Measurements from ENCODE around the gene HTT.

HTT gene

DNA sequence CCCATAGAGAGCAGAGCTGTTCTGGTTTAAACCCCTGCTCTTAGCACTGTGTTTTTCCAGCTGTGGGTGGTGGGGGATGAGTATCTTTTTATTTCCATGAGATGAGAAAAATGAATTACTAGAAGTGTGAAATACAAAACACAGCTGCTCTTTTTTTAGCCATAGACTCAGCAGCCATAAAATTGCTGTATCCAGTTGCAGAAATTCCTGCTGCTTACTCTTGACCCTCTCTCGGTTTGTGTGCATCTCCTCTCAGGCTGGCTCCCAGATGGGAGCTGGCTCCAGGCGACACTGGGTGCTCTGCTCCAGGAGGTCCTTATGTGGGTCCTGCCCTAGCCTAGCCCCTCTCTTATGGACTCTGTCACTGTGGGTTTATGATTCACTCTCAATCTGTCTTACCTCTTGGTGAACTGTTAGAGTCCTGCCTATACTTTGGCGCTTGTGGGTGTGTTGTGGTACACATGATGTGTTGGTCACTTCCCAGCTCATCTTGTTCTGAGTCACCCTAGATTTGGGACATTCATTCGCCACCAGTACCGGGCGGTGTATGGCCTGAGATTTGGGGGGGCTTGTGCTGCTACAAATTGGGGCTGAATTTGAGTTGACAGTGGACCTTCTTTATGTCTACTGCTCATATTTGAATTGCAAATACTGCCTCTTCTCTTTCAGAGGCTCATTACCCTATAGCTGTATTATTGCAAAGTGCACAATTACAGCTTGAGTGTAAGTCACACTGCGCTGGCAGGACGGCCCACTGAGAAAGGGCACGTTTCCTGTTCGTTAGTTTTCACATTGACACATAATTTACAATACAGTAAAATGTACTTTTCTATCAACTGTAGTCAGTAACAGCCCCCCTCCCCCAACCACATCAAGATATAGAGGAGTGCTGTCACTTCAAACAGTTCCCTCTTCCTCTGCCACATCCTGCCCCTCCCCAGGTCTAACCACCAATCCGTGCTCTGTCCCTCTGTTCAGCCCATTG lies 127.5 kb downstream of the HTT start:
- no peak overlapping the region for H3K27ac ChIP-seq
- TF ChIP-seq, protein P1, sequence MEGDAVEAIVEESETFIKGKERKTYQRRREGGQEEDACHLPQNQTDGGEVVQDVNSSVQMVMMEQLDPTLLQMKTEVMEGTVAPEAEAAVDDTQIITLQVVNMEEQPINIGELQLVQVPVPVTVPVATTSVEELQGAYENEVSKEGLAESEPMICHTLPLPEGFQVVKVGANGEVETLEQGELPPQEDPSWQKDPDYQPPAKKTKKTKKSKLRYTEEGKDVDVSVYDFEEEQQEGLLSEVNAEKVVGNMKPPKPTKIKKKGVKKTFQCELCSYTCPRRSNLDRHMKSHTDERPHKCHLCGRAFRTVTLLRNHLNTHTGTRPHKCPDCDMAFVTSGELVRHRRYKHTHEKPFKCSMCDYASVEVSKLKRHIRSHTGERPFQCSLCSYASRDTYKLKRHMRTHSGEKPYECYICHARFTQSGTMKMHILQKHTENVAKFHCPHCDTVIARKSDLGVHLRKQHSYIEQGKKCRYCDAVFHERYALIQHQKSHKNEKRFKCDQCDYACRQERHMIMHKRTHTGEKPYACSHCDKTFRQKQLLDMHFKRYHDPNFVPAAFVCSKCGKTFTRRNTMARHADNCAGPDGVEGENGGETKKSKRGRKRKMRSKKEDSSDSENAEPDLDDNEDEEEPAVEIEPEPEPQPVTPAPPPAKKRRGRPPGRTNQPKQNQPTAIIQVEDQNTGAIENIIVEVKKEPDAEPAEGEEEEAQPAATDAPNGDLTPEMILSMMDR (conservative IDR thresholded peaks at IDR 0.05) = no peak

DNA sequence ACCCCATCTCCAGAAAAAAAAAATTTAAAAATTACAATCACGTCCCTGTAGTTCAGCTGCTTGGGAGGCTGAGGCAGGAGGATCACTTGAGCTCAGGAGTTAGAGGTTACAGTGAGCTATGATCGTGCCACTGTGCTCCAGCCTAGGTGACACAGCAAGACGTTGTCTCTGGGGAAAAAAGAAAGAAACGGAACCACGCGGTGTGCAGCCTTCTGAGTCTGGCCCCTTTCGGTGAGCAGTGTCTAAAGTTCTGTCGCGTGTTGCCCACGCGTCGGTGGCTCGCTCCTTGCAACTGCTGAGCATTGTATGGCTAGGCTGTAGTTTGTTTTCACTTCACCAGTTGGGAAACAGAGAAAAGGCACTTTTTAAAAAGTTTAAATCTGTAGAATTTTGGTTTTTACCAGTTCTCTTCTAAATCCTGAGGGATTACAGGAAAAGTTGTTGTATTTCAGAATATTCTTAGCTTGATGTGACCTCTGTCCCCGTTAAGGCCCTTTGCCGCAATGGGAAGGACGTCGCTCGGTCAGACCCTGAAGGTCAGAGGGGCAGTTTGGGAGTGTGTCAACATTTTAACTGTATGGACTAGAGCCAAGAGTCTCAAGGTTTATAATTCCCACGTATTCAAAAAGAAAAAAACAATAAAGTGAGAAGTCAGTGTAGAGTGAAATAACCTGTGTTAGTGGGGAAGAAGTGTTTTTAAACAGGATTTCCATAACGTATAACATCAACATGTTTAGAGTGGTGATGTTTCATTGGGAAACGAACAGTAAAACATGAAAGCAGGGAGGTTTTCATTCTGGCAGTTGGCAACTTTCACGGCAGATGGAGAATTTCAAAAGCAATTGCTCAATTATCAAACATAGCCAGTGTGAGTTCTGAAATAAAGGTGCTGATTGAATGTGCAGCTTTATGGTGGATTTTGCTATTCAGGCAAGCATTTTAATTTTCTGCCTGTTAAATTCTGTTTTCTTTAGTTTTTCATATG lies 128.6 kb downstream of the HTT start:
- no peak overlapping the region for H3K27ac ChIP-seq
- TF ChIP-seq, protein P1 (conservative IDR thresholded peaks at IDR 0.05) = no peak

DNA sequence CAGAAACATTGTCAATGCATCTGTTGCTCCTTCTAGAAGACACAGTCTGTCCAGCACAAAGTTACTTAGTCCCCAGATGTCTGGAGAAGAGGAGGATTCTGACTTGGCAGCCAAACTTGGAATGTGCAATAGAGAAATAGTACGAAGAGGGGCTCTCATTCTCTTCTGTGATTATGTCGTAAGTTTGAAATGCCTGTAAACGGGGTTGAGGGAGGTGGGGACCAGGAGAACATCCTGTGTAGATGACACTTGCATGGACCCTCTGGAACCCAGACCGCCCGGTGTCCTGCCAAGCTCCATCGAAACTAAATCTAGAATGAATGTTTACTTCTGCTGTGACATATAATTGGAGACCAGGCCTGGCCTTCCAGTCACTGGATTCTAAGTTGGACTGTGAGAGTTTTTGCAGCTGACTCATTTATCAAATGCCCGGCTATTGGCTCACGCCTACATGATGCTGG lies 129.5 kb downstream of the HTT start:
- H3K27ac ChIP-seq = no peak overlapping the region

DNA sequence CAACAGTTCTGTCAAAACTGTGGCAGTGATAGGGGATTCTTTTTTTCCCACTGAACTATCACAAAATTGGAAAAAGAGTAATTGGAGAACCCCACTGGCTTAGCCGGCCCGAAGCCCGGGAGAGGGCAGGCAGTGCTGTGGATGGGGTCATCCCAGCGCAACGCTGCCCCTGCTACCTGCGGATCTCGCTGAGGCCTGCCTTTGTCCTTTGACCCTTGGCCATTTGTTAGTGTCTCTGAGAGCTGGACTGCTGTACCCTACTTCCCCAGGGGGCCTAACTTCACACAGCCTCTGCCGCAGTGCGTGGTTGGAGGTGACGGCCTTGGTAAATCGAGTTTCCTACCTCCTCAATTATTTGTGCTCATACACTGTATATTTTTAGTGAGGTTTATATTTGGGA lies 131.5 kb downstream of the HTT start:
- TF ChIP-seq, protein P1 (conservative IDR thresholded peaks at IDR 0.05) = no peak
- H3K27ac ChIP-seq = no peak overlapping the region

More for the DNA sequence above, 129.5 kb downstream of the HTT start:
- TF ChIP-seq, protein P1 (conservative IDR thresholded peaks at IDR 0.05) = no peak

DNA sequence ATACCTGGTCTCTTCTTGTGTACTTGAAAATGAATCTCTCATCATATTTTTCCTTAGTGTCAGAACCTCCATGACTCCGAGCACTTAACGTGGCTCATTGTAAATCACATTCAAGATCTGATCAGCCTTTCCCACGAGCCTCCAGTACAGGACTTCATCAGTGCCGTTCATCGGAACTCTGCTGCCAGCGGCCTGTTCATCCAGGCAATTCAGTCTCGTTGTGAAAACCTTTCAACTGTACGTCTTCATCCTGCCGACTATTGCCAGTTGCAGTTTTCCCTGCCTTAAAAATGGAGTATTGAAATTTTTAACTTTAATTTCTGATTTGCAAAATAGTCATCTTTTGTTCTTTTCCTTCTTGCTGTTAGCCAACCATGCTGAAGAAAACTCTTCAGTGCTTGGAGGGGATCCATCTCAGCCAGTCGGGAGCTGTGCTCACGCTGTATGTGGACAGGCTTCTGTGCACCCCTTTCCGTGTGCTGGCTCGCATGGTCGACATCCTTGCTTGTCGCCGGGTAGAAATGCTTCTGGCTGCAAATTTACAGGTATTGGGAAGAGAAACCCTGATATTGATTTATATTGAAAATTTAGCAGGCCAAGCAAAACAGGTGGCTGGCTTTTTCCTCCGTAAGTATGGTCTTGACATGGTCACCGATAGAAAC lies 132.1 kb downstream of the HTT start:
- H3K27ac ChIP-seq = no peak overlapping the region
- TF ChIP-seq, protein P1 (conservative IDR thresholded peaks at IDR 0.05) = no peak

DNA sequence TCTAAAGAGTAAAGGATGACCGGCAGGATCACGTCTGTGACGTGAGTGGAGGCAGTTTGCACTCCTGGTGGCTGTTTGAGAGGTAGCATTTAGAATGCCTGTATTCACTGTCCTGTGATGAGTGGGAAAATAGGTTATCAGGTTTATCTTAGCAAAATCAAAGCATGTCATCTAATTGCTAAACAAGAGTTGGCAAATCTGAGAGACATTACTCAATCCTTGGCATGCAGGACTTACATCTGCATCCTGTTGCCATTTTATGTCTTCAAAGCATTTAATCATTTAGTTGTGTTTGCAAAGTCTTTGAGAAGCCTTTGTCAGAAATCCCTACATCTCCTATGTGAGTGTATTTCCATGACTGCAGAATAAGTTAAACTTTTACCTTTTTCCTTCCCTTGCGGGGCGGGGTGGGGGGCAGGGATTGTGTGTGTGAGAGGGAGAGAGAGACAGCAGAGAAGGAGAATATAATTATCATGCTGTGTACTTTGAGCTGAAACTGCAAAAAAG lies 133.1 kb downstream of the HTT start:
- no peak overlapping the region for H3K27ac ChIP-seq

More for the DNA sequence above, 133.1 kb downstream of the HTT start:
- TF ChIP-seq, protein P1 (conservative IDR thresholded peaks at IDR 0.05) = no peak
